Uterus (tissue), 4 donors: ENCODE measurements around the gene COX5A. TPM values are rescaled to one million over a fixed set of nuclear protein-coding genes. Genes with fewer than 3 reads are reported as not detected.
"Not testable (repeated sequence)": the region's sequence is repeated elsewhere in the genome, so short reads cannot be mapped to it uniquely, and the experiment has no call there.

Experiments
- DNase-seq, 2 donors: peaks; one replicate each; pipeline ENCODE4 v3.0.0-alpha.2; 2019 to 2020
- H3K27ac ChIP-seq, 2 donors: fragments of 200-600 bp; sonication (generic); 1 replicate in 1 of 2; 2 replicates in 1 of 2; pipeline ENCODE4 v1.5.1; 2016 to 2018
- H3K27me3 ChIP-seq, 2 donors: fragments of 200-600 bp; sonication (generic); one replicate each; pipeline ENCODE4 v1.5.1; 2018 to 2019; ENCODE audit warnings: control low read depth in 1 of 2
- H3K36me3 ChIP-seq, 2 donors: fragments of 200-600 bp; sonication (generic); one replicate each; pipeline ENCODE4 v1.5.1; 2019; ENCODE audit warnings: control low read depth in 1 of 2
- H3K4me1 ChIP-seq, 2 donors: fragments of 200-600 bp; sonication (generic); one replicate each; pipeline ENCODE4 v1.5.1; 2018 to 2019; ENCODE audit warnings: control low read depth in 1 of 2
- H3K4me3 ChIP-seq, 2 donors: fragments of 200-600 bp; sonication (generic); 1 replicate in 1 of 2; 2 replicates in 1 of 2; pipeline ENCODE4 v1.5.1; 2018 to 2019; ENCODE audit warnings: mild to moderate bottlenecking in 1 of 2
- H3K9me3 ChIP-seq, 2 donors: fragments of 200-600 bp; sonication (generic); one replicate each; pipeline ENCODE4 v1.5.1; 2019; ENCODE audit warnings: control low read depth in 1 of 2
- POLR2A ChIP-seq, 2 donors: fragments of 450-650 bp; IDR thresholded peaks; one replicate each; pipeline ENCODE4 v1.6.1; 2016; ENCODE audit warnings: antibody characterized with exemption in 2 of 2, mild to moderate bottlenecking in 1 of 2, moderate library complexity in 1 of 2
- intact Hi-C: fragments of 100-400 bp; cut with DNase I; formaldehyde crosslinking; loops from one replicate; pipeline ENCODE4 v1.15.1; 2023; ENCODE audit warnings: low total_unique reads
- total RNA-seq, 4 donors: library from RNA; depleted of rRNA in 3 of 4; stranded (reverse); fragments of >200 nt in 3 of 4; gene quantifications; one replicate each; pipeline versions ENCODE4 v1.1.0 to v1.2.4, GENCODE V29; 2014 to 2023
- TF ChIP-seq, protein P1 (sequence below), 4 experiments: fragments of 200-600 bp in 2 of 4; fragments of 450-650 bp in 2 of 4; sonication (generic) in 2 of 4; IDR thresholded peaks; one replicate each; pipeline ENCODE4 v1.5.1; 2016 to 2019; ENCODE audit warnings: antibody characterized with exemption in 4 of 4, mild to moderate bottlenecking in 2 of 4, moderate library complexity in 1 of 4
- donor health status: DM: yes; HTN: yes; CAD: no.

COX5A gene
- total RNA-seq, 4 donors from 2014 or later = 9.0 to 84.1 (median 46.6) TPM

DNA sequence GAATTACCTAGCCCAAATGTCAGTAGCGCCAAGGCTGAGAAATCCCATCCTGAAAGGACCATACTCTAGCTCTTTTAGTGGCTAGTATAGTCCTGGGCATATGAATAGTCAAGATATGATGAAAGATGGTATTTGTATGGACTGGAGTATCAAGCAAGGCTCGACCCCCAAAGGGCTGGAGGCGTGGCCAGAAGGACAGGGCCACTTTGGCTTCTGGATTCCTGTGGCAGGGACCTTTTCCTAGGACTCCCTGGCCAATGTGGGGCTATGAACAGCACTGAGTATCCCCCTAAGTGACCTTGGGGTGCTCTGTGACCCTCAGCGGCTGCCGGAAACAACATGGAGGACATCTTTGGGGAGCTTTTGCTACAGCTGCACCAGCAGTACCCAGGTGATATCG, 42.0 kb downstream of the COX5A start:
- no peak overlapping the region for H3K27ac ChIP-seq
- no peak overlapping the region for H3K4me3 ChIP-seq
- no peaks in the 10 kb centered on the region for H3K36me3 ChIP-seq
- DNase-seq = no peak
- no peaks in the 10 kb centered on the region for H3K9me3 ChIP-seq
- intact Hi-C loops = no loop called here
- H3K4me1 ChIP-seq = no peaks in the 10 kb centered on the region
- no peaks in the 10 kb centered on the region for H3K27me3 ChIP-seq
- TF ChIP-seq, protein P1, sequence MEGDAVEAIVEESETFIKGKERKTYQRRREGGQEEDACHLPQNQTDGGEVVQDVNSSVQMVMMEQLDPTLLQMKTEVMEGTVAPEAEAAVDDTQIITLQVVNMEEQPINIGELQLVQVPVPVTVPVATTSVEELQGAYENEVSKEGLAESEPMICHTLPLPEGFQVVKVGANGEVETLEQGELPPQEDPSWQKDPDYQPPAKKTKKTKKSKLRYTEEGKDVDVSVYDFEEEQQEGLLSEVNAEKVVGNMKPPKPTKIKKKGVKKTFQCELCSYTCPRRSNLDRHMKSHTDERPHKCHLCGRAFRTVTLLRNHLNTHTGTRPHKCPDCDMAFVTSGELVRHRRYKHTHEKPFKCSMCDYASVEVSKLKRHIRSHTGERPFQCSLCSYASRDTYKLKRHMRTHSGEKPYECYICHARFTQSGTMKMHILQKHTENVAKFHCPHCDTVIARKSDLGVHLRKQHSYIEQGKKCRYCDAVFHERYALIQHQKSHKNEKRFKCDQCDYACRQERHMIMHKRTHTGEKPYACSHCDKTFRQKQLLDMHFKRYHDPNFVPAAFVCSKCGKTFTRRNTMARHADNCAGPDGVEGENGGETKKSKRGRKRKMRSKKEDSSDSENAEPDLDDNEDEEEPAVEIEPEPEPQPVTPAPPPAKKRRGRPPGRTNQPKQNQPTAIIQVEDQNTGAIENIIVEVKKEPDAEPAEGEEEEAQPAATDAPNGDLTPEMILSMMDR (IDR thresholded peaks at IDR 0.05) = no peak

DNA sequence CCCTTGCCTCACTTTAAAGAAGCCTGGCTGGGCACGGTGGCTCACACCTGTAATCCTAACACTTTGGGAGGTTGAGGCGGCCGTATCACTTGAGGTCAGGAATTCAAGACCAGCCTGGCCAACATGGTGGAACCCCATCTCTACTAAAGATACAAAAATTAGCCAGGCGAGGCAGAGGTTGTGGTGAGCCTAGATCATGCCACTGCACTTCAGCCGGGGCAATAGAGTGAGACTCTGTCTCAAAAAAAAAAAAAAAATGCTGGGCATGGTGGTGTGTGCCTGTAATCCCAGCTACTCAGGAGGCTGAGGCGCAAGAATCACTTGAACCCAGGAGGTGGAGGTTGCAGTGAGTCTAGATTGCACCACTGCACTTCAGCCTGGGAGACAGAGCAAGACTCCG, 43.5 kb downstream of the COX5A start:
- H3K36me3 ChIP-seq, H3K27ac ChIP-seq, H3K4me1 ChIP-seq, intact Hi-C loops, H3K9me3 ChIP-seq, H3K4me3 ChIP-seq, H3K27me3 ChIP-seq, DNase-seq: not testable (repeated sequence)

DNA sequence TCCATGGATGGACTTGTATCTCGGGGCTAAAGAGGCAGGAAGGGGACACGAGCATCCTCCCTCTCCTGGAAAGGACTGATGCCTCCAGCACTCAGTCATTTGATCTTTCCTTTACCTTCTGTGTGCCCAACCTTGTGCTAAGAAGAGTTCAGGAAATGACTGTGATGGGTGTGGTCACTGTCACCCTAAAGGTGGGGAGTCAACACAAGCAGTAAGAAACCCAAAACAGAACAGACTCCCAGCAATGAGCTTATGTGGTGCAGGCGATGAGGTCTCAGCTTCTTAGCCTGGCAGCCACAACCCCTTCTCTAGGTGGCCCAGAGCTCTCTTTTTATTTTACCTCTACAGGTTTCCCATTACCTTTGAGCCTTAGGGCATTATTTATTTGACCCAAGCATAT, 44.2 kb downstream of the COX5A start:
- intact Hi-C loops = no loop called here
- H3K36me3 ChIP-seq = no peaks in the 10 kb centered on the region
- TF ChIP-seq, protein P1 (IDR thresholded peaks at IDR 0.05) = no peak
- TF ChIP-seq POLR2A (IDR thresholded peaks at IDR 0.05) = no peak

DNA sequence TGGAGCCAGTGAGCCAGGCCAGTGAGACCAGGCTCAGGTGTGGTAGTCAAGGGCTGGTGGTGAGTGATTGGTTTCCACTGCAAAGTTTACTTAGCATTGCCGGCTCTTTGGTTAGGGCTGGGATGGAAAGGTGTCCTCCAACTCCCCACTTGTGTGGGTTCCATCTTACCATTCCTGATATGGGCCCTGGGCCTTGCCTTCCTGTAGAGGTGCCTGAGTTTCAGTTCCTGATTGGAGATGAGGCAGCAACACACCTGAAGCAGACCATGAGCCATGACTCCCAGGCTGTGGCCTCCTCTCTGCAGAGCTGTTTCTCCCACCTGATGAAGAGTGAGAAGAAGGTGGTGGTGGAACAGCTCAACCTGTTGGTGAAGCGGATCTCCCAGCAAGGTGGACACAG, 44.9 kb downstream of the COX5A start:
- no peaks in the 10 kb centered on the region for H3K27me3 ChIP-seq
- intact Hi-C loops = no loop called here
- TF ChIP-seq, protein P1 (IDR thresholded peaks at IDR 0.05) = no peak
- no peak for TF ChIP-seq POLR2A (IDR thresholded peaks at IDR 0.05)
- H3K27ac ChIP-seq = no peak overlapping the region
- no peak for DNase-seq
- no peak overlapping the region for H3K4me3 ChIP-seq
- H3K36me3 ChIP-seq = no peaks in the 10 kb centered on the region
- no peaks in the 10 kb centered on the region for H3K9me3 ChIP-seq
- H3K4me1 ChIP-seq = peaks cover 0 to 11% of the 10 kb centered on the region in 2 donors

More for the DNA sequence above, 44.2 kb downstream of the COX5A start:
- Histone ChIP-seq H3K27ac (no peak overlapping the region), H3K27me3 (no peaks in the 10 kb centered on the region), H3K9me3 (no peaks in the 10 kb centered on the region), H3K4me1 (peaks cover 0 to 11% of the 10 kb centered on the region in 2 donors), H3K4me3 (no peak overlapping the region)
- no peak for DNase-seq

DNA sequence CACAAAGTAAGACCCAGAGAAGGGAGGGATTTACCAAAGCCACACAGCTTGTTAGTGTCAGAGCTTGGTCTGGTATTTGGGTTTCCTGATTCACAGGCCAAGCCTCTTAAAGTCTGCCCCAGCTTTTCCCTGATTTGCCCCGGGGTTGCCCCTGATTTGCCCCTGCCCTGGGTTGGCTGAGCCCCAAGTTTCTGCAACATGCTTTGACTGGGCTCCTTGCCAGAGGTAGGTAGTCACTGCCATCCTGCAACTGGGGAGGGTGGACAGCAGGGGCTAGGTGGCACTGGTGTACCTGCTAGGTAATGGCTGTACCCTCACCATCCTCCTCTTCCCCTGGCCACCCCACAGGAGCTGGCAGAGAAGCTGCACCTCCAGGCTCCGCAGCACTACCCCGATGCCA, 45.6 kb downstream of the COX5A start:
- Histone ChIP-seq H3K27me3 (no peaks in the 10 kb centered on the region), H3K4me3 (no peak overlapping the region), H3K9me3 (no peaks in the 10 kb centered on the region), H3K4me1 (peaks cover 0 to 11% of the 10 kb centered on the region in 2 donors), H3K36me3 (no peaks in the 10 kb centered on the region), H3K27ac (no peak overlapping the region)
- intact Hi-C loops = no loop called here
- TF ChIP-seq, protein P1 (IDR thresholded peaks at IDR 0.05) = no peak
- TF ChIP-seq POLR2A (IDR thresholded peaks at IDR 0.05) = no peak
- no peak for DNase-seq

DNA sequence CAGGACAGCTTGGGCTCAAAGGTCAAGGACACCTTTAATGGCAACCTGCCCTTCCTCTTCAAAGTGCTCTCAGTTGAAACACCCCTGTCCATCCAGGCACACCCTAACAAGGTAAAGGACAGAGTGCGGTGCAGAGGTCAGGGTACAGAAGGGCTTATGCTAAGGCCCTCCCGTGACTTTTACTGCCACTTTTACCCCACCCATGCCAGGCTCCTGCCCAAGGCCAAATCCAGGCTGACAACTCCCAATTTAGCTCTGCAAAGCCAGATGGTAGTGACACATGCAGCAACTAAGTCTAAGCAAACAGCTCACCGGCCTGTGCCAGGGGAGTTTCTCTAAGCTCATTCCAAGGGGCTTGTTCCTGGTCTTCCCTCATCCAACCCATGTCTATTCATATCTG, 46.4 kb downstream of the COX5A start:
- Histone ChIP-seq H3K36me3 (no peaks in the 10 kb centered on the region), H3K4me3 (no peak overlapping the region), H3K27ac (no peak overlapping the region), H3K9me3 (no peaks in the 10 kb centered on the region), H3K27me3 (no peaks in the 10 kb centered on the region), H3K4me1 (peaks cover 0 to 11% of the 10 kb centered on the region in 2 donors)
- no peak for DNase-seq
- intact Hi-C loops = no loop called here
- no peak for TF ChIP-seq POLR2A (IDR thresholded peaks at IDR 0.05)
- TF ChIP-seq, protein P1 (IDR thresholded peaks at IDR 0.05) = no peak
